Germinal center (tissue), 1 donor: ENCODE data around the gene MOB2.

Experiments used
- DNase-seq: peaks from one replicate; pipeline ENCODE4 v3.0.0; 2012; ENCODE audit warnings: mixed read lengths, low spot score

MOB2 gene

GRCh38 chr11:1503708-1504104 lies 17.1 kb upstream of the MOB2 start:
- no peak for DNase-seq

- DNase-seq, result no peak
Observed at GRCh38 chr11:1502954-1503707, 16.6 kb upstream of the MOB2 start.

- no peak for DNase-seq
Observed at GRCh38 chr11:1502168-1502953, 15.8 kb upstream of the MOB2 start.

GRCh38 chr11:1501421-1502167 lies 15.0 kb upstream of the MOB2 start:
- DNase-seq, result no peak

GRCh38 chr11:1500466-1501420 lies 14.2 kb upstream of the MOB2 start:
- no peak for DNase-seq

- DNase-seq, result no peak
Observed at GRCh38 chr11:1499899-1500298, 13.3 kb upstream of the MOB2 start.

GRCh38 chr11:1499261-1499890 lies 12.8 kb upstream of the MOB2 start:
- DNase-seq, result no peak

- DNase-seq, result no peak
Observed at GRCh38 chr11:1498262-1498661, 11.7 kb upstream of the MOB2 start.

GRCh38 chr11:1497600-1497999 lies 11.0 kb upstream of the MOB2 start:
- no peak for DNase-seq

- no peak for DNase-seq
Observed at GRCh38 chr11:1496761-1497095, 10.1 kb upstream of the MOB2 start.

GRCh38 chr11:1496091-1496760 lies 9.6 kb upstream of the MOB2 start:
- no peak for DNase-seq

GRCh38 chr11:1494650-1495049 lies 8.1 kb upstream of the MOB2 start:
- DNase-seq, result no peak

GRCh38 chr11:1493650-1494244 lies 7.2 kb upstream of the MOB2 start:
- no peak for DNase-seq

GRCh38 chr11:1491379-1491778 lies 4.8 kb upstream of the MOB2 start:
- no peak for DNase-seq

- no peak for DNase-seq
Observed at GRCh38 chr11:1490651-1491050, 4.1 kb upstream of the MOB2 start.

- DNase-seq, result no peak
Observed at GRCh38 chr11:1488575-1489180, 2.1 kb upstream of the MOB2 start.

- no peak for DNase-seq
Observed at GRCh38 chr11:1487851-1488574, 1.4 kb upstream of the MOB2 start.

GRCh38 chr11:1487091-1487850 lies 692 bp upstream of the MOB2 start:
- no peak for DNase-seq
